SU-DHL-6 (cell line): Measurements from ENCODE around the gene SGCG.

Experiments used
- H2AFZ ChIP-seq: fragments of 200-600 bp; sonication (generic); 2 replicates; pipeline ENCODE4 v1.6.1; 2014; ENCODE audit warnings: low read depth, mild to moderate bottlenecking, moderate library complexity, mixed read lengths, antibody characterized with exemption, low read length; ENCODE audit not compliant: severe bottlenecking
- H3F3A ChIP-seq: fragments of 200-600 bp; shearing (Covaris generic); 2 replicates; pipeline ENCODE4 v1.6.0; 2016; ENCODE audit warnings: antibody characterized with exemption, mild to moderate bottlenecking; ENCODE audit not compliant: insufficient read depth
- H3K27ac ChIP-seq: fragments of 200-600 bp; sonication (generic); 2 replicates; pipeline ENCODE4 v1.5.1; 2016; ENCODE audit warnings: low read depth, mild to moderate bottlenecking, low read length, moderate library complexity, mixed read lengths
- H3K27me3 ChIP-seq: fragments of 200-600 bp; sonication (generic), shearing (Covaris generic); 2 replicates; pipeline ENCODE4 v1.6.0; 2014; ENCODE audit warnings: mild to moderate bottlenecking, low read length
- H3K36me3 ChIP-seq: fragments of 200-600 bp; sonication (generic); 2 replicates; pipeline ENCODE4 v1.6.1; 2014; ENCODE audit warnings: mild to moderate bottlenecking, low read length, mixed read lengths
- H3K4me2 ChIP-seq: fragments of 300-600, 200-600 bp; shearing (Covaris generic), sonication (generic); 2 replicates; pipeline ENCODE4 v1.6.0; 2014; ENCODE audit warnings: low read length, low read depth, mild to moderate bottlenecking; ENCODE audit not compliant: poor library complexity, severe bottlenecking
- H3K4me3 ChIP-seq: fragments of 200-600 bp; sonication (generic); 2 replicates; pipeline ENCODE4 v1.5.1; 2014; ENCODE audit warnings: antibody characterized with exemption, low read length, mild to moderate bottlenecking, mixed read lengths; ENCODE audit not compliant: insufficient read depth, poor library complexity, severe bottlenecking
- H3K79me2 ChIP-seq: fragments of 200-600 bp; sonication (generic); 2 replicates; pipeline ENCODE4 v1.6.1; 2014; ENCODE audit warnings: mild to moderate bottlenecking, low read length, moderate library complexity; ENCODE audit not compliant: insufficient read depth
- H3K9ac ChIP-seq: fragments of 200-600 bp; sonication (generic); 2 replicates; pipeline ENCODE4 v1.7.0; 2014; ENCODE audit warnings: mild to moderate bottlenecking, low read length
- H3K9me2 ChIP-seq: fragments of 200-600 bp; sonication (generic); replicated peaks from 2 replicates; pipeline ENCODE4 v1.6.1; 2014; ENCODE audit warnings: low read length; ENCODE audit not compliant: insufficient read depth
- H3K9me3 ChIP-seq: fragments of 200-600 bp; sonication (generic); 2 replicates; pipeline ENCODE4 v1.6.1; 2014; ENCODE audit warnings: low read length, mixed read lengths; ENCODE audit not compliant: insufficient read depth
- H4K20me1 ChIP-seq: fragments of 200-600 bp; sonication (generic); 2 replicates; pipeline ENCODE4 v1.6.1; 2014; ENCODE audit warnings: low read depth, mild to moderate bottlenecking, antibody characterized with exemption, low read length, moderate library complexity, mixed read lengths
- EZH2phosphoT487 ChIP-seq: fragments of 200-600 bp; sonication (generic), shearing (Covaris generic); conservative IDR thresholded peaks from 2 replicates; pipeline ENCODE4 v1.6.1; 2018; ENCODE audit warnings: mild to moderate bottlenecking, antibody characterized with exemption, low read length, moderate library complexity, mixed read lengths
- TF ChIP-seq, protein P1 (sequence below): fragments of 200-600 bp; sonication (generic); IDR thresholded peaks from one replicate; pipeline ENCODE4 v1.5.1; 2017; ENCODE audit warnings: antibody characterized with exemption, mild to moderate bottlenecking, low read length, moderate library complexity; ENCODE audit not compliant: insufficient read depth, poor library complexity, severe bottlenecking

The SGCG gene

DNA sequence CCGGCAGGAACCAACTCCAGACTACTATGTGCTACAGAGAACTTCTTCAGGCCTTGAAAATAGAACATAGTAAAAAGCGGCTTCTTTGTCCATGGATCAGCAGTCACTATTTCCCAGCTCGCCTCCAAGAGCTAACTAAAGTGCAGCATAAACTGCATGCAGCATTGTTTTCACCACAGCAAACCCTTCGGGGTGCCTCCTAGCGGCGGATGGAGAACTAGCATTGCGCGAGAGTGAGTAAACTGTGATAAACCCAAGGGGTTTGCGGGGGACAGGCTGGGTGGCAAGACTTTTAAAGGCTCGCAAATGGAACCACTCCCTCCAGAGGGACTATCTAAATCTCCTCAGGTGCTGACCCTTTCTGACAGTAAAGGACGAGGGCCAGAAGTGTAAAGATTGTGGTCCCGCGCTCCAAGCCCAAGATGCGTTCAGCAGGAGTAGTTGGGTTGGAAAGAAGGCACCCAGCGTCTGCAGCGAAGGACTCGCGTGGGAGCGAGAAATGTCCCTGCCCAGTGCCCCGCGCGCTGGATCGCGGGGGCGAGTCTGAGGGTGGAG, 21.5 kb upstream of the SGCG start:
- Histone ChIP-seq H3K79me2 (no peaks in the 10 kb centered on the region), H3K27ac (no peak overlapping the region), H3K9me3 (no peaks in the 10 kb centered on the region), H3K36me3 (no peaks in the 10 kb centered on the region), H3K4me2 (no peak overlapping the region), H4K20me1 (no peaks in the 10 kb centered on the region), H2AFZ (no peak overlapping the region), H3F3A (no peaks in the 10 kb centered on the region), H3K9me2 (no peaks in the 10 kb centered on the region), H3K4me3 (no peak overlapping the region), H3K27me3 (no peaks in the 10 kb centered on the region), H3K9ac (no peak overlapping the region)
- no peak for TF ChIP-seq EZH2phosphoT487
- TF ChIP-seq, protein P1, sequence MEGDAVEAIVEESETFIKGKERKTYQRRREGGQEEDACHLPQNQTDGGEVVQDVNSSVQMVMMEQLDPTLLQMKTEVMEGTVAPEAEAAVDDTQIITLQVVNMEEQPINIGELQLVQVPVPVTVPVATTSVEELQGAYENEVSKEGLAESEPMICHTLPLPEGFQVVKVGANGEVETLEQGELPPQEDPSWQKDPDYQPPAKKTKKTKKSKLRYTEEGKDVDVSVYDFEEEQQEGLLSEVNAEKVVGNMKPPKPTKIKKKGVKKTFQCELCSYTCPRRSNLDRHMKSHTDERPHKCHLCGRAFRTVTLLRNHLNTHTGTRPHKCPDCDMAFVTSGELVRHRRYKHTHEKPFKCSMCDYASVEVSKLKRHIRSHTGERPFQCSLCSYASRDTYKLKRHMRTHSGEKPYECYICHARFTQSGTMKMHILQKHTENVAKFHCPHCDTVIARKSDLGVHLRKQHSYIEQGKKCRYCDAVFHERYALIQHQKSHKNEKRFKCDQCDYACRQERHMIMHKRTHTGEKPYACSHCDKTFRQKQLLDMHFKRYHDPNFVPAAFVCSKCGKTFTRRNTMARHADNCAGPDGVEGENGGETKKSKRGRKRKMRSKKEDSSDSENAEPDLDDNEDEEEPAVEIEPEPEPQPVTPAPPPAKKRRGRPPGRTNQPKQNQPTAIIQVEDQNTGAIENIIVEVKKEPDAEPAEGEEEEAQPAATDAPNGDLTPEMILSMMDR: no peak

DNA sequence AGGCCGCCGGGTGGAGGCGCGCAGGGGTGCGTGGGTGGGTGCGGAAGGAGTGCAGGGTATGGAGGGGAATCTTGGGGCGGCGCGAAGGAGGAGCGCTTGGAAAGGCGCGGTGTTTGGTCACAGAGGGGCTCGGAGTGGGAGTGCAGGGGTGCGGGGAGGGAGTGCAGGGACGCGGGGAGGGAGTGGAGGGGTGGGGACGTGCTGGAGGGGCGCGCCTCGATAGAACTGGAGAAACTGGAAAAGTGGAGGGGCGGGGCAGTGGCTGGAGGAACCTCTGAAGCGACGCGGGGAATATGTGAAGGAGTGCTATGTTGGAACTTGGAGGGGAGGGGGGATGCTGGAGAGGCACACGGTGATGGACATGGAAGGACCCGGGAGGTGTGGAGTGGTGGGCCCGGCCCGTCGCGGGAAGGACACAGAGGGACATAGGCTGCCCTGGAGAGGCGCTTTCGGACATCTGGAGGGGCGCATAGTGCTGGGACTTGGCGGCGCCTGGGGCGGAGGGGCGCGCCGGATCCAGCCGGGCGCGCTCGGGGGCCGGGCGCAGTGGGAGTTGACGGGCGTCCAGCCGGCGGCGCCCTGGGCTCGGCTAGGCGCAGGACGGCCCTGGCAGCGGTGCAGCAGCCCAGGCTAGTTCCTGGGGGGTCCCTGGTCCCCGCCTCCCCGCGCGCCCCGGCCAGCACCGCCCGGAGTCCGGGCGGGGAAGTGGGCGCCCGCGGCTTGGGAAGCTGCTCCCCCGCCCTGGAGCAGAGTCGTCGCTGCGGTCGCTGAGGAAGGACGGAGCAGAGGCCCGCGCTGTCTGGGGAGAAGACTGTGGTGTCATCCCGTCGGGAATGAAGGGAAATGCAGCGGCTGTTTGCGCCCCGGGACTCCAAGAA, 20.8 kb upstream of the SGCG start:
- no peaks in the 10 kb centered on the region for H4K20me1 ChIP-seq
- no peaks in the 10 kb centered on the region for H3K79me2 ChIP-seq
- H3K27me3 ChIP-seq: no peaks in the 10 kb centered on the region
- no peak overlapping the region for H3K9ac ChIP-seq
- H3K27ac ChIP-seq: no peak overlapping the region
- no peaks in the 10 kb centered on the region for H3K9me3 ChIP-seq
- H2AFZ ChIP-seq: no peak overlapping the region
- H3K4me2 ChIP-seq: no peak overlapping the region
- no peaks in the 10 kb centered on the region for H3K9me2 ChIP-seq
- no peaks in the 10 kb centered on the region for H3F3A ChIP-seq
- no peak overlapping the region for H3K4me3 ChIP-seq
- TF ChIP-seq, protein P1: no peak
- TF ChIP-seq EZH2phosphoT487: no peak
- H3K36me3 ChIP-seq: no peaks in the 10 kb centered on the region

DNA sequence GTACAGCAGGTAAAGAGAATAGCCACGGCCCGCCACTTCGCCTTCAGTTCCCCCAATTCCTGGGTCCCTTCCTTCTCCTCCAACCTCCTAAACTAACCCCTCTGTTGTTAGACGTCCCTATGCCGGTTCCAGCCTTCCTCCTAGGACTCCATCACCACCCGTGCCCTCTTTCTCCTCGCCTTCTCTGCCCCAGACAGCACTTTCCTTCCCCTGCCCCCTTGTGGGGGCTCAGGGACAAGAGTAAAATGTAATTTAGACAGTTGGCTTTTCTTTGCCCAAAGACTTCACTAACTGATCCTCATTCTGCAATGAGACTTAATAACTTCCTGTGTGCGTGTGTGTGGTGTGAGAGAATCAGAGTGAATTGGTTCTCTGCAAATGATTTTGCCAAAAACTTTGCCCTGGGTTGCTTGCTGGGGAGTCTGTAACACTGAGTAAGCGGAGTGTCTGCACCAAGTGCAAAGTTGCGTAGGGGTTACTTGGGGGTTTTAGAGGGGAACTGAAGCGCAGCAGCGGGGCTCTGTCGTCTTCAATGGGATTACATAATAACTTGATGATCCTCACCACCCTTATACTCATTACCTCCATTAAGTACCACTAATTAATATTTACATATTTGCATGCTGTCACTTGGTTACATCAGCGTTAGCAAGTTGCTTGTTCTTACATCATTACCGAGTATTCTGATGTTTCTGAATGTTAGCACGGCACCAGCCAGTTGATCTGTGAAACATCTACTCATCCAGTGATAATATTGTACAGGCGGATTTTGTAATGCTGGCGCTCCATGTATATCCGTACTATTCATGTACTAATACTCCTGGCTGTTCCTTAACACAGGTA, 19.9 kb upstream of the SGCG start:
- no peaks in the 10 kb centered on the region for H3K36me3 ChIP-seq
- H3K27ac ChIP-seq: no peak overlapping the region
- TF ChIP-seq EZH2phosphoT487: no peak
- TF ChIP-seq, protein P1: no peak
- no peak overlapping the region for H3K4me2 ChIP-seq
- H3K79me2 ChIP-seq: no peaks in the 10 kb centered on the region
- no peak overlapping the region for H3K9ac ChIP-seq
- H3F3A ChIP-seq: no peaks in the 10 kb centered on the region
- no peaks in the 10 kb centered on the region for H4K20me1 ChIP-seq
- H3K27me3 ChIP-seq: no peaks in the 10 kb centered on the region
- H2AFZ ChIP-seq: no peak overlapping the region
- H3K9me2 ChIP-seq: no peaks in the 10 kb centered on the region
- H3K4me3 ChIP-seq: no peak overlapping the region
- H3K9me3 ChIP-seq: no peaks in the 10 kb centered on the region
